Tibial nerve (tissue), 4 donors: ENCODE data around the gene ENPP6.

Experiments used
- EP300 ChIP-seq, 2 donors: sonication (generic); formaldehyde crosslinking; IDR thresholded peaks; one replicate each; pipeline ENCODE4 v1.6.1; 2017; ENCODE audit warnings: antibody characterized with exemption in 2 of 2, mild to moderate bottlenecking in 1 of 2
- POLR2A ChIP-seq, 2 donors: fragments of 450-650 bp; IDR thresholded peaks; one replicate each; pipeline ENCODE4 v1.6.1; 2017; ENCODE audit warnings: antibody characterized with exemption in 2 of 2, mild to moderate bottlenecking in 2 of 2, moderate library complexity in 2 of 2
- TF ChIP-seq, protein P1 (sequence below), 5 experiments: fragments of 200-600 bp in 3 of 5; fragments of 450-650 bp in 2 of 5; sonication (generic) in 3 of 5; IDR thresholded peaks; one replicate each; pipeline ENCODE4 v1.5.1; 2016 to 2019; ENCODE audit warnings: antibody characterized with exemption in 5 of 5, mild to moderate bottlenecking in 3 of 5, moderate library complexity in 2 of 5

DNA sequence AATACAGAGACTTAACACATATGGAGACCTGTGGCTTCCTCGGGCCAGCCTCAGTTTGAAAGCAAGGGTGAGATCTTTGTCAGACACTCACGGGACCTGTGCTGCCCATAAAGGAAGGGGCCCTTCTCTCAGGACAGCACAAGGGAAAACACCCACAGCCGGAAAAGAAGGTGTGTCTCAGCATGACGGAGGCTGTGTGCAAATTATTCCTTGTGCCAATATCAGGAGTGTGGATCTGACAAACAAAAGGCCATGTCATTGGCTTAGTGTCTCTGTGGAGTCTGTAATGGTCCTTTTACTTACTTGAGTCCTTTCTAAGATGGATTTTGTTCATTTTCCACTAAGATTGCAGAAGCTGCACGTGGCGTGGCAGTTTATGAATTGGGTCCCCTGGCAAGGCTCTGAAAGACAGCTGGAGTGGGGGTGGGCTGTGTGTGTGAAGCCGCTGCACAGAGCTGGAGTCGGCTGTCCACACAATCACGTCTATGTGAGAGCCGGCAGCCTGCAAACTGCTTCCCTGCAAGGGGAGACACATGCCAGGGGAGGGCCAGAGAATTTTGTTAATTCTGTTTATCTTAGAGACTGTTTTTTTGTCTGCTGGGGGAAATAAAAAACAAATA, 1.9 kb downstream of the ENPP6 start:
- TF ChIP-seq, protein P1, sequence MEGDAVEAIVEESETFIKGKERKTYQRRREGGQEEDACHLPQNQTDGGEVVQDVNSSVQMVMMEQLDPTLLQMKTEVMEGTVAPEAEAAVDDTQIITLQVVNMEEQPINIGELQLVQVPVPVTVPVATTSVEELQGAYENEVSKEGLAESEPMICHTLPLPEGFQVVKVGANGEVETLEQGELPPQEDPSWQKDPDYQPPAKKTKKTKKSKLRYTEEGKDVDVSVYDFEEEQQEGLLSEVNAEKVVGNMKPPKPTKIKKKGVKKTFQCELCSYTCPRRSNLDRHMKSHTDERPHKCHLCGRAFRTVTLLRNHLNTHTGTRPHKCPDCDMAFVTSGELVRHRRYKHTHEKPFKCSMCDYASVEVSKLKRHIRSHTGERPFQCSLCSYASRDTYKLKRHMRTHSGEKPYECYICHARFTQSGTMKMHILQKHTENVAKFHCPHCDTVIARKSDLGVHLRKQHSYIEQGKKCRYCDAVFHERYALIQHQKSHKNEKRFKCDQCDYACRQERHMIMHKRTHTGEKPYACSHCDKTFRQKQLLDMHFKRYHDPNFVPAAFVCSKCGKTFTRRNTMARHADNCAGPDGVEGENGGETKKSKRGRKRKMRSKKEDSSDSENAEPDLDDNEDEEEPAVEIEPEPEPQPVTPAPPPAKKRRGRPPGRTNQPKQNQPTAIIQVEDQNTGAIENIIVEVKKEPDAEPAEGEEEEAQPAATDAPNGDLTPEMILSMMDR (IDR thresholded peaks at IDR 0.05), result no peak
- TF ChIP-seq POLR2A (IDR thresholded peaks at IDR 0.05) (no peak), EP300 (IDR thresholded peaks at IDR 0.05) (no peak)
